GM12872 (cell line): Measurements from ENCODE around the gene PEMT.

Experiments used
- TF ChIP-seq, protein P1 (sequence below): IDR thresholded peaks from 3 replicates; pipeline ENCODE4 v1.5.1; 2011; ENCODE audit warnings: low read depth, mild to moderate bottlenecking, low read length, moderate library complexity; ENCODE audit not compliant: insufficient read depth

Gene PEMT

DNA sequence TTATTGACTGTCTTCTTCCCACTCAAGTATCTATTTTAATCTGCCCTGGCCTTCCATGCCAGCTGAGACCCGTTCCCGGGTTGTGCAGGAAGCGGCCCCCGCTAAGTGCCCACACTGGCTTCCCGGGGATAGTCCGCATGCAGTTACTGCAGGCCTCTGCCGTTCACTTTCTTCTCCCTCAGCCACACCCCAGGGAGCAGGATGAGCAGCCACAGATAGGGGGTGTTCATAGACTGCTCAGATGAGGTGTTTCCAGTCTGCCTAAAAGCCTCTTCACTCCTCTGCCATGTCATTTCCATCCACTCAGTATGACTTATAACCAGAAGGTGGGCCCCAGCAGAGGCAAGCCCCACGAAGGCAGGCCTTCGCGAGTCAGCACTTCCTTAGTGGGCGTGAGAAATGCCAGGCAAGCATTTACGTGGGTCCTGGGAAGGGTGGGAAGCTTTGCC is 107.0 kb downstream of the PEMT start:
- TF ChIP-seq, protein P1, sequence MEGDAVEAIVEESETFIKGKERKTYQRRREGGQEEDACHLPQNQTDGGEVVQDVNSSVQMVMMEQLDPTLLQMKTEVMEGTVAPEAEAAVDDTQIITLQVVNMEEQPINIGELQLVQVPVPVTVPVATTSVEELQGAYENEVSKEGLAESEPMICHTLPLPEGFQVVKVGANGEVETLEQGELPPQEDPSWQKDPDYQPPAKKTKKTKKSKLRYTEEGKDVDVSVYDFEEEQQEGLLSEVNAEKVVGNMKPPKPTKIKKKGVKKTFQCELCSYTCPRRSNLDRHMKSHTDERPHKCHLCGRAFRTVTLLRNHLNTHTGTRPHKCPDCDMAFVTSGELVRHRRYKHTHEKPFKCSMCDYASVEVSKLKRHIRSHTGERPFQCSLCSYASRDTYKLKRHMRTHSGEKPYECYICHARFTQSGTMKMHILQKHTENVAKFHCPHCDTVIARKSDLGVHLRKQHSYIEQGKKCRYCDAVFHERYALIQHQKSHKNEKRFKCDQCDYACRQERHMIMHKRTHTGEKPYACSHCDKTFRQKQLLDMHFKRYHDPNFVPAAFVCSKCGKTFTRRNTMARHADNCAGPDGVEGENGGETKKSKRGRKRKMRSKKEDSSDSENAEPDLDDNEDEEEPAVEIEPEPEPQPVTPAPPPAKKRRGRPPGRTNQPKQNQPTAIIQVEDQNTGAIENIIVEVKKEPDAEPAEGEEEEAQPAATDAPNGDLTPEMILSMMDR: no peak

DNA sequence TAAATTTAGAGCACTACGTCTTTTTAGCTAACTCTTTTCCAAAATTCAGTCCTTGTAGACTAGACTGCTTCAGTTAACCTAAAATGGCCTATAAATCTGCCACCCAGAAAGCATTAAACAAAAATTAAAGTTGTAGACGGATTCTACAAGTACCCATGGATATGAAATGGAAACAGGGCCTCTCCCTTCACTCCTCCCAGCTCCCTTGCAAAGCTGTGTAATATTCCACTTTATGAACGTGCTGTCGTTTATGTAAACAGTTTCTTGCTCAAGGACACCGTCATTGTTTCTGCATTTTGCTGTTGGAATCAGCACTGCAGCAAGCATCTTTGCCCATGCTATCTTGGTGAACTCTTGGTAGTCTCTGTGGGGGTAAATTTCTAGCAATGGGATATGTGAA is 109.6 kb downstream of the PEMT start:
- TF ChIP-seq, protein P1: no peak

DNA sequence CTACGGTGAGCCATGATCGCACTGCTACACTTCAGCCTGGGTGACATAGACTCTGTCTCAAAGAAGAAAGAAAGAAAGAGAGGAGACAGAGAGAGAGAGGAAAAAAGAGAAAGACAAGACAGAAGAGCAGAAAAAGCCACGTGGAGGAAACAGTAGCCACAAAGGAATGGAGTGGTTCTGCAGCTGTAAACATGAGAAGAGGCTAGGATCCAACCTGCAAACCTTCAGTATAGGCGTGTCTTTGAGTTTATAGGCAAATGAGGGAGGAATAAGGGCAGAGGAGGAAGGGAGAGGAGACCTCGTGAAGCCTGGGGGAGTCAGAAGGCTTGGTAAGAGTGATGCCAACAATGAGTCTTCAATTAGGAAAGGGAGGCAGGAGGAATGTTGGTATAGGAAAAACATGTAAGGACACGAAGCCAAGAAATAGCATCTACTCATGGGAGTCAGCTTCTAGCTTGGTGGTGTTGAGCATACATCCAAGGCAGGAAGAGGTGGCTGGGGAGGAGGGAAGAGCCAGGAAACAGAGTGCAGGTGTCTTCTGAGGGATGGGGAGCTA is 110.8 kb downstream of the PEMT start:
- TF ChIP-seq, protein P1: no peak

DNA sequence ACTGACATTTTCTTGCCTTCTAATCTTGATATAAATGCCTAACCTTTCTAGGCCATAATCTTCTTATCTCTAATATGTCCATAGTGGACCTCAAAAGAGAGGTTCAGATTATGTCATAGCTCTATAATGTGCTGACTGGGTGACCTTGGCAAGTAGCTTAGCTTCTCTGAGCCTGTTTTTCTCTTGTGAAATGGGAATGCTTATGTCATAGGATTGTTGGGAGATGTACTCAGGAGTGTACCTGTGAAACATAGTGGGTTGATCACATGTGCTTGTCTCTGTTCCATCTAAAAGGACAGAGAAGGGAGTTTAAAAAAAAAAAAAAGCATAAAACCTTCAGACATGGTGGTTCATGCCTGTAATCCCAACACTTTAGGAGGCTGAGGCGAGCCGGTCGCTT is 112.3 kb downstream of the PEMT start:
- TF ChIP-seq, protein P1: no peak

DNA sequence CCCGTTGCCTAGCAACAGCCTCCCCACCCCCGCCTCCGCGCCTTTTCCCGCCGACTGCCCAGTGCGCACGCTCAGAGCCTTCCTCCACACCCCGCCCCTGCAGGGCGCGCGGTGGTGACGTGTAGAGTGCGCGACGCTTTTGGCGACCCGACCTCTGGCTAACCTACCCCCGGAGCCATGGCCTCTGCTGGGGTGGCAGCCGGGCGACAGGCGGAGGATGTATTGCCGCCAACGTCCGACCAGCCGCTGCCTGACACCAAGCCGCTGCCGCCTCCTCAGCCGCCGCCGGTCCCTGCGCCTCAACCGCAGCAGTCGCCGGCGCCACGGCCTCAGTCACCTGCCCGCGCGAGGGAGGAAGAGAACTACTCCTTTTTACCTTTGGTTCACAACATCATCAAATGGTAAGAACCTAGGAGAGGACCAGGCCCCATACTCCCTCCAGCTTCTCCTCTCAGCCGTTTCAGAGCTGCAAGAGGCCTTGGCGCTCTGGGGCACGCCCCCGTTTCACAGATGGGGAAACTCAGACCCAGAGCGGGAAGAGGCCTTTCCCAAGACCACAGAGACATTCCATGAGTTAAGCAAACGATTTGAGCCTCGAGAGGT is 114.5 kb downstream of the PEMT start, which contains the start of gene MED9:
Gene MED9, plus strand, starts transcription at position 136 of the 603 bp plus-strand sequence. Its CDS starts 42 bp downstream, at position 178.
- TF ChIP-seq, protein P1: no peak

DNA sequence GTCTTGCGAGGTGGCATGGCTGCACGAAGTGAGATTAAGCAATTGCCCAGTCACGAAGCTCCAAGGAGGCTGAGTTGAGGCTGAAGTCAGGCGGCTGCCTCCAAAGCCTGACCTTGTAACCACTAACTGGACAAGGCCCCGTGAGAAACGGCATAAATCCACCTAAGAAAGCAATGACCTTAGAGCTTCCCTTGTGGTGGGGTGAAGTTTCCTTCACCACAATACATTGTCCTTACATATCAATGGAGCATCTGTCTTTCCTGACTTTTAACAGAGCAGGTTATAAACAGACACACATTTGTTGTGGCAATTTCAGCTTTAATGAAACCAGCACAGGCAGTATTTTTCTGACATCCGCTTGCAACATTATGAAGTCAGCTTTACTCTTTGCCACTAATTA is 117.2 kb downstream of the PEMT start:
- TF ChIP-seq, protein P1: no peak

DNA sequence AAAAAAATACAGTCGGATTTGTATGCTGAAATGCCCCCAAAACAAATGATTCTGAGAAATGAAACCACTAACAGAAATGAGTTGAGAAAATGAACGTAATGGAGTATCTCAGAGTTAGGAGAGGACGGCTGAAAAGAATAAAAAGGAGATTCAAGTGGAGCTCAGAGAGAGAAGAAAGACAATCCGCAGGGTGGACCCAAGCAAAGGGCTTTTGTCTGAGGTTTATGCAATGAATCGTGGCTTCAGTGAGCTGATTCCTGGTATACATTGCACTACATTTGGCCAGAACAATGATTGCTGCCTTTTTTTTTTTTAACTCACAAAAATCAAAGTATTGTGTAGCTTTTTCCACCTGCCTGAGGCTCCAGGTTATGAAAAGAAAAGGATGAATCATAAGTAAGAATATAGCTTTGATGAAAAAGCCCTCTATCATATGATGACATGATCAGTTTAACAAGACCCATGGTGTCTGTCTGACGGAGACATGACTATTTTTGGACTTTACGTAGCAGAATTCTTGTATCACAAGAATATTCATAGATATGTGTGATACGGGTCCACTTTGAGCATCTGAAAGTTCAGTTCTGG is 119.1 kb downstream of the PEMT start:
- TF ChIP-seq, protein P1: no peak
